ENCODE results near the gene MICU2. TPM values are rescaled to one million over a fixed set of nuclear protein-coding genes. Genes with fewer than 3 reads are reported as not detected.

The MICU2 gene
- total and polyA plus RNA-seq, 2 of the 13 experiments (the other 11 are each of a cell fraction or from before 2014, with no cell fraction given): 31.7 to 42.4 TPM

GRCh38 chr13:21458813-21459701, 144.9 kb downstream of the MICU2 start, which contains the start of gene ZDHHC20 (continued):
- TF ChIP-seq NFE2 (CRISPR knock-in tag; IDR thresholded peaks at IDR 0.05): no peak
- no peak for TF ChIP-seq CCDC6 (CRISPR knock-in tag; IDR thresholded peaks at IDR 0.05)
- TF ChIP-seq FOXM1 (CRISPR knock-in tag; IDR thresholded peaks at IDR 0.05): no peak
- TF ChIP-seq ARID4A (CRISPR knock-in tag; IDR thresholded peaks at IDR 0.05; ENCODE audit: borderline replicate concordance): peak; percentile 81
- TF ChIP-seq ZNF772 (CRISPR knock-in tag; IDR thresholded peaks at IDR 0.05): no peak; the same call in 1 of the 2 replicates
- peak; percentile 83 to 90 for TF ChIP-seq POLR2A (IDR thresholded peaks at IDR 0.05; ENCODE audit: insufficient read depth in 1 of 2, low read depth in 2 of 2, low read length in 2 of 2)
- TF ChIP-seq ZNF275 (CRISPR knock-in tag; IDR thresholded peaks at IDR 0.05; ENCODE audit: borderline replicate concordance): no peak
- no peak for TF ChIP-seq ZNF17 (CRISPR knock-in tag; IDR thresholded peaks at IDR 0.05)
- no peak for TF ChIP-seq ZNF3 (CRISPR knock-in tag; IDR thresholded peaks at IDR 0.05)
- TF ChIP-seq PAX8 (CRISPR knock-in tag; IDR thresholded peaks at IDR 0.05; ENCODE audit: borderline replicate concordance): 0 out of 2 replicates have a peak, but pooled peaks have one; percentile 39
- no peak; the same call in 1 of the 2 replicates for TF ChIP-seq ZNF547 (CRISPR knock-in tag; IDR thresholded peaks at IDR 0.05)
- TF ChIP-seq NFYB (CRISPR knock-in tag; IDR thresholded peaks at IDR 0.05): no peak
- TF ChIP-seq ZNF354B (CRISPR knock-in tag; IDR thresholded peaks at IDR 0.05): no peak
- no peak for TF ChIP-seq PREB (CRISPR knock-in tag; IDR thresholded peaks at IDR 0.05)
- TF ChIP-seq HINFP (CRISPR knock-in tag; IDR thresholded peaks at IDR 0.05; ENCODE audit: low read depth): no peak
- TF ChIP-seq FLYWCH1 (CRISPR knock-in tag; IDR thresholded peaks at IDR 0.05): no peak
- TF ChIP-seq ARID2 (CRISPR knock-in tag; IDR thresholded peaks at IDR 0.05; ENCODE audit: borderline replicate concordance): no peak
- TF ChIP-seq SAFB2 (CRISPR knock-in tag; IDR thresholded peaks at IDR 0.05; ENCODE audit: borderline replicate concordance, low read depth): no peak; the same call in 1 of the 2 replicates
- no peak for TF ChIP-seq CBX5 (CRISPR knock-in tag; IDR thresholded peaks at IDR 0.05; ENCODE audit: borderline replicate concordance)
- TF ChIP-seq ASH2L (IDR thresholded peaks at IDR 0.05; ENCODE audit: insufficient read length, low read depth, low read length): peak; percentile 64
- no peak for TF ChIP-seq ZSCAN30 (CRISPR knock-in tag; IDR thresholded peaks at IDR 0.05)

Data from HepG2 (cell line).